DND-41 (cell line): ENCODE data around the gene DGKI.

Experiments used
- ATAC-seq: fragments of 200-7000 bp; cut with Tn5 transposase; 3 replicates; pipeline ENCODE4 v1.9.1; 2021; ENCODE audit warnings: low read depth; ENCODE audit not compliant: insufficient read depth
- DNase-seq: peaks from one replicate; pipeline ENCODE4 v3.0.0-alpha.2; 2020
- H2AFZ ChIP-seq: 2 replicates; pipeline ENCODE4 v1.6.0; 2012; ENCODE audit warnings: low read depth, low read length
- H3K27ac ChIP-seq: 2 replicates; pipeline ENCODE4 v1.5.1; 2012; ENCODE audit warnings: low read length, inconsistent platforms
- H3K27me3 ChIP-seq: fragments of 200-600 bp; sonication (generic); 2 replicates; pipeline ENCODE4 v1.6.0; 2012; ENCODE audit warnings: low read length, mild to moderate bottlenecking, inconsistent platforms; ENCODE audit not compliant: insufficient read depth, poor library complexity
- H3K36me3 ChIP-seq: 2 replicates; pipeline ENCODE4 v1.5.1; 2012; ENCODE audit warnings: low read length, inconsistent platforms; ENCODE audit not compliant: insufficient read depth
- H3K4me1 ChIP-seq: 2 replicates; pipeline ENCODE4 v1.5.1; 2012; ENCODE audit warnings: mild to moderate bottlenecking, low read length; ENCODE audit not compliant: insufficient read depth
- H3K4me2 ChIP-seq: 2 replicates; pipeline ENCODE4 v1.6.0; 2012; ENCODE audit warnings: mild to moderate bottlenecking, moderate library complexity, low read length, inconsistent platforms; ENCODE audit not compliant: insufficient read depth
- H3K4me3 ChIP-seq, 2 experiments: fragments of 200-600 bp in 1 of 2; shearing (Covaris generic) in 1 of 2; 2 replicates each; pipeline ENCODE4 v1.5.1; 2012 to 2016; ENCODE audit warnings: inconsistent platforms in 2 of 2, low read length in 2 of 2, mild to moderate bottlenecking in 2 of 2, low read depth in 1 of 2, moderate library complexity in 1 of 2
- H3K79me2 ChIP-seq: 2 replicates; pipeline ENCODE4 v1.6.0; 2012; ENCODE audit warnings: low read length, inconsistent platforms; ENCODE audit not compliant: insufficient read depth
- H3K9ac ChIP-seq: 2 replicates; pipeline ENCODE4 v1.6.0; 2012; ENCODE audit warnings: low read depth, mild to moderate bottlenecking, inconsistent platforms, low read length, moderate library complexity
- H3K9me3 ChIP-seq: 2 replicates; pipeline ENCODE4 v1.5.1; 2012; ENCODE audit warnings: low read length, moderate library complexity, mild to moderate bottlenecking, inconsistent platforms; ENCODE audit not compliant: insufficient read depth, severe bottlenecking
- H4K20me1 ChIP-seq: 2 replicates; pipeline ENCODE4 v1.6.0; 2012; ENCODE audit warnings: low read length; ENCODE audit not compliant: insufficient read depth
- EZH2 ChIP-seq: IDR thresholded peaks from 3 replicates; pipeline ENCODE4 v1.6.1; 2012; ENCODE audit warnings: borderline replicate concordance, low read depth, mild to moderate bottlenecking, moderate library complexity, low read length, inconsistent platforms; ENCODE audit not compliant: severe bottlenecking
- TF ChIP-seq, protein P1 (sequence below): IDR thresholded peaks from 2 replicates; pipeline ENCODE4 v1.5.1; 2012; ENCODE audit warnings: borderline replicate concordance, low read length, moderate library complexity, mild to moderate bottlenecking; ENCODE audit not compliant: poor library complexity, severe bottlenecking; ENCODE audit errors: extremely low read depth

Gene DGKI

GRCh38 chr7:137485818-137486217, 361.0 kb downstream of the DGKI start:
- Histone ChIP-seq H3K4me3 (no peak overlapping the region), H3K79me2 (no peaks in the 10 kb centered on the region), H3K9me3 (no peaks in the 10 kb centered on the region), H2AFZ (no peak overlapping the region), H3K27me3 (peaks cover 3% of the 10 kb centered on the region), H3K9ac (no peak overlapping the region), H3K36me3 (no peaks in the 10 kb centered on the region), H3K4me1 (no peaks in the 10 kb centered on the region), H4K20me1 (no peaks in the 10 kb centered on the region), H3K4me2 (no peak overlapping the region), H3K27ac (no peak overlapping the region)
- DNase-seq (no peak), ATAC-seq (no peak)
- TF ChIP-seq, protein P1, sequence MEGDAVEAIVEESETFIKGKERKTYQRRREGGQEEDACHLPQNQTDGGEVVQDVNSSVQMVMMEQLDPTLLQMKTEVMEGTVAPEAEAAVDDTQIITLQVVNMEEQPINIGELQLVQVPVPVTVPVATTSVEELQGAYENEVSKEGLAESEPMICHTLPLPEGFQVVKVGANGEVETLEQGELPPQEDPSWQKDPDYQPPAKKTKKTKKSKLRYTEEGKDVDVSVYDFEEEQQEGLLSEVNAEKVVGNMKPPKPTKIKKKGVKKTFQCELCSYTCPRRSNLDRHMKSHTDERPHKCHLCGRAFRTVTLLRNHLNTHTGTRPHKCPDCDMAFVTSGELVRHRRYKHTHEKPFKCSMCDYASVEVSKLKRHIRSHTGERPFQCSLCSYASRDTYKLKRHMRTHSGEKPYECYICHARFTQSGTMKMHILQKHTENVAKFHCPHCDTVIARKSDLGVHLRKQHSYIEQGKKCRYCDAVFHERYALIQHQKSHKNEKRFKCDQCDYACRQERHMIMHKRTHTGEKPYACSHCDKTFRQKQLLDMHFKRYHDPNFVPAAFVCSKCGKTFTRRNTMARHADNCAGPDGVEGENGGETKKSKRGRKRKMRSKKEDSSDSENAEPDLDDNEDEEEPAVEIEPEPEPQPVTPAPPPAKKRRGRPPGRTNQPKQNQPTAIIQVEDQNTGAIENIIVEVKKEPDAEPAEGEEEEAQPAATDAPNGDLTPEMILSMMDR = no peak
- no peak for TF ChIP-seq EZH2

GRCh38 chr7:137484326-137484725, 362.4 kb downstream of the DGKI start:
- no peak overlapping the region for H2AFZ ChIP-seq
- H3K9me3 ChIP-seq = no peaks in the 10 kb centered on the region
- H3K27ac ChIP-seq = no peak overlapping the region
- peaks cover 3% of the 10 kb centered on the region for H3K27me3 ChIP-seq
- ATAC-seq = no peak
- no peaks in the 10 kb centered on the region for H4K20me1 ChIP-seq
- no peak overlapping the region for H3K9ac ChIP-seq
- no peaks in the 10 kb centered on the region for H3K79me2 ChIP-seq
- TF ChIP-seq, protein P1 = no peak
- TF ChIP-seq EZH2 = no peak
- no peak for DNase-seq
- H3K36me3 ChIP-seq = no peaks in the 10 kb centered on the region
- no peak overlapping the region for H3K4me2 ChIP-seq
- no peaks in the 10 kb centered on the region for H3K4me1 ChIP-seq
- H3K4me3 ChIP-seq = no peak overlapping the region

- no peak for TF ChIP-seq EZH2
- TF ChIP-seq, protein P1 = no peak
- no peak overlapping the region for H3K4me2 ChIP-seq
- no peaks in the 10 kb centered on the region for H3K27me3 ChIP-seq
- no peak overlapping the region for H3K9ac ChIP-seq
- no peak overlapping the region for H2AFZ ChIP-seq
- no peaks in the 10 kb centered on the region for H3K9me3 ChIP-seq
- DNase-seq = no peak
- H3K4me1 ChIP-seq = no peaks in the 10 kb centered on the region
- H4K20me1 ChIP-seq = no peaks in the 10 kb centered on the region
- no peak for ATAC-seq
- H3K4me3 ChIP-seq = no peak overlapping the region
- H3K79me2 ChIP-seq = no peaks in the 10 kb centered on the region
- H3K27ac ChIP-seq = no peak overlapping the region
- no peaks in the 10 kb centered on the region for H3K36me3 ChIP-seq
These were observed 364.3 kb downstream of the DGKI start for GRCh38 chr7:137482466-137482865.

- no peaks in the 10 kb centered on the region for H3K36me3 ChIP-seq
- H3K9ac ChIP-seq = no peak overlapping the region
- H3K27ac ChIP-seq = no peak overlapping the region
- no peak for TF ChIP-seq EZH2
- TF ChIP-seq, protein P1 = no peak
- H3K9me3 ChIP-seq = no peaks in the 10 kb centered on the region
- no peaks in the 10 kb centered on the region for H3K79me2 ChIP-seq
- no peaks in the 10 kb centered on the region for H4K20me1 ChIP-seq
- ATAC-seq (no peak), DNase-seq (no peak)
- H3K27me3 ChIP-seq = no peaks in the 10 kb centered on the region
- no peak overlapping the region for H3K4me2 ChIP-seq
- H3K4me3 ChIP-seq = no peak overlapping the region
- H2AFZ ChIP-seq = no peak overlapping the region
- no peaks in the 10 kb centered on the region for H3K4me1 ChIP-seq
These were observed 365.9 kb downstream of the DGKI start for GRCh38 chr7:137480824-137481365.
